Dedifferentiated amniotic fluid mesenchymal stem cell (primary cell): Measurements from ENCODE around the gene ERC2.

Experiments used
- DNase-seq: peaks from one replicate; pipeline ENCODE4 v3.0.0-alpha.2; 2016; ENCODE audit errors: extremely low spot score

Gene ERC2

DNA sequence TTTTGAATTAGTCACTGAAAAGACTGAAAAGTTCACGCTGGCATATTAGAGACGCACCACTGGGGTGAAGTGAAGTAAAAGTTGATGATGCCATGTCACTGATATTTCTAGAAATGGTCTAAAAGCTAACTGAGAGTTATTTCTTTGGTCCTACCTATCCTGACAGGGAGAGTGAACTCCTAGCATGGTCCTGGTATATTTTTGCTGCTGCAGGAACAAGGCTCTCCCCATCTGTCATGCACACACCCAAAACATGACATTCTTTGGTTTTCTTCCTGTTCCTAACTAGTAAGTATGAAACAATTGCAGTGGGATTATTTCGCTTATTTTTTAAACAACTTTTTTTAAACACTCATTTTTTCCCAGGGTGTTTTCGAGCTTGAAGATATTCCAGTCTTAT lies 466.7 kb downstream of the ERC2 start:
- no peak for DNase-seq

DNA sequence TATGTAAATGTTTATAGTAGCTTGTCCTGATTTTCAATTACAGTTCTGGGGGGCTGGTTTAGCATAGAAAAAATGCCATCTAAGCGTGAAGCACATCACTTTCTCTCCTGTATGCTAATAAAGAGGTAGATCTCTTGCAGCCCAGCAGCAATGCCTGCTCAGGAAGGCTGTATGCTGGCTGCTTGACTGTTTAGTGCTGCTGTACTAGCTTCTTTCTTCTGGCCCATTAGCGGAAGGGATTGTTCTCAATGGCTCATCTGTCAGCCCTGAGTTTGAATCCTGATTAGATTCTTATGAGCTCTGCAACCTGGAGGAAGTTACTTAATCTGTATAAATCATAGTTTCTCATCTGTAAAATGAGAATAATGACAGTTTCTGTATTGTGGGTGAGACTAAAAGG lies 478.9 kb downstream of the ERC2 start:
- no peak for DNase-seq

DNA sequence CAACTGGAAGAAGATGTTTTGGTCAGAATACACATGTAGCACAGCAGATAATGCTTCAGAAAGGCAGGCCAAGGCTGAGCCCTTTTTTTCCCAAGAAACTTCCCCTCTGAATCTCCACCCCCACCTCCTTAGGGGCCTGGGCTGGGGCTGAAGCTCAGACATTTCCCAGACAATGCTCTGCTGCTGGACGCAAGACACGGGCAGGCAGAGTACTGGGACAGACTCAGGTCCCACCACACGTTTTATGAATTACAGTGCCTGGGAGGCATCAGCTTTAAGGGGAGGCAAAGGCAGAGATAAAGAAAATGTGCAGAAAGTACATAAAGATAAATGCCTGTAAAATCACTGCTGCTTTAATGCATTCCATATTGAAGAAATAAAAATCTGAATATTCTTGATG lies 479.4 kb downstream of the ERC2 start:
- DNase-seq = no peak

DNA sequence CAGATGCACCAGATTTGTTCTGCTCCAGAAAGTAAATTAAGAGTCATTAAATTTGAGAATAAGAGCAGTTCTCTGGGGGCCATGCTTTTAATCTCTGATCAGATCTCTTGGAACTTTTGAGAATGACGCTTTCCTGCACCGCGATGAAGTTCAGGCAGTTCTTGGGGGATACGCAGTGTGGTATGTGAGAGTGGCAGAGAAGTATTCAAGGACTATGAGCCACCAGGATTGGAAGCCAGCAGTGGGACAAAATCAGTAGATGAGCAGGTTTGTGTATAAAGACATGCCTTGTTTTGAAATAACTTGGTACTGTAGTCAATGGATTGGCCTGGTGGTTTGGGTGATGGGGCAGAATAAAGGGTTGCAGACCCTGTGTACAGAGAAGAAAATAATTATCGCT lies 483.6 kb downstream of the ERC2 start:
- no peak for DNase-seq

DNA sequence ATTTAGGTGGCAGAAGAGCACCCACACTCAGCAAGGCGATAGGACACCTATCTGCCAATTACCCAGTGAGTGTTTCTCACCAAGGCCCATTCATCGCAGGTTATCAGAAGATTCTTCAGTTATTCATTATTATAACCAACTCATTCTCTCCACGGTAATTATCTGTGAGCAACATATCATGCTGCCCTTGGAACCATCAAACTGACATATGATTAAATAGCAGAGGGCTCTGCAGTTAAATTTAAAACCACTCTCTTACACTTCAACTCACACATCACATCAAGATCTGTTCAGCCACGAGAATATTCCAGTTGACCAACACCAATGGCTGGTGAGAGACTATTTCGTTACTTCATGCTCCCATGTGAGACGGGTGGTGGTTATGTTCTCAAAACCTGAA lies 489.3 kb downstream of the ERC2 start:
- no peak for DNase-seq

DNA sequence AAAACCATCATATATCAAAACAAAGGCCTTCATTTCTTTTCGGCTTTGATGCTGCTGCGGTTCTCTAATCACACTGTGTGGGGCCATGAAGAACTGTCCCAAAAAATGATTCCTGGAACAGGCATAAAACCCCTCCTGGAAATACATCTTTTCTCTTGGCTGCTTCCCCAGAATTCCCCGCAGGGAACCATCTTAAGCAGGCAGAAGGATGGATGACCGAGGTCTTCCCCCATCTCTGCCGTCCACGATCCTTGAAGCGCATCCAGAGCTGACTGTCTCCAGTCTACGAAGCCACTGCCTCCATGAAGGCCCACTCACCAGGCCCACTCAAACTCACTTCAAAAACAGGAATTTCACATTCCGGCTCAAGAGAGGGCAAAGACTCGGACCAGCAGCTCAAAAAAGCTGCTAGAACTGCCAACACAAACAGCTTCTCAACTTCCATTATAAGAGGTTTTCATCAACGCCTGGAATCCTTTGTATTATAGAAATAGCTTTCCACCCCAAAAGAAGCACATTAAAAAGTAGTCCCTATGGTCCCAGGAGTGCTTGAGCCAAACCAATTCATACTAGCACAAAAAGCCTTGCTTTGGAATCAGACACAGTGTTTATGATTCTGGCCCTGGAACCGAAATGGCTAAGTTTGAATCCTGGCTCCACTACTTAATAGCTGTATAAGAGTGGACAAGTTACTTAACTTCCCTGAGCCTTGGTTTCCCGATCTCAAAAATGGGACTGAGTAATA lies 493.7 kb downstream of the ERC2 start:
- no peak for DNase-seq

DNA sequence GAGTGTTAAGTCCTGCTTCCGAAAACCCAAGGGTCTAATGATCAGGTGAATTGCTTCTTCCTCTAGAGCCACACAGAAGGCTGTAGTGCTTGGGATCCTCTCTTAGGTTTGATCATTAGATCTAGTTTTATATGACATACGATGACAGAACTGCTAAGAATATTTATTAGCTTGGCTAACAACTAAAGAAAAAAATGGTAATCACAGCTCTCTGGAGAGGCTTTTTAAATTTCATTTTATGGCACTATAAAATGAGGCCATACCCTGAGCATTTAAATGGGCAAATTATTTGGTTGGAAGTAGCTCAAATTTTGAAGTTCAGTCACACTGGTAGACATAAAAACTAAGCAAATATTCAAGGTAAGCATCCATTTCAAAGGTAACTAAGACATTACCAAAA lies 498.6 kb downstream of the ERC2 start:
- no peak for DNase-seq

DNA sequence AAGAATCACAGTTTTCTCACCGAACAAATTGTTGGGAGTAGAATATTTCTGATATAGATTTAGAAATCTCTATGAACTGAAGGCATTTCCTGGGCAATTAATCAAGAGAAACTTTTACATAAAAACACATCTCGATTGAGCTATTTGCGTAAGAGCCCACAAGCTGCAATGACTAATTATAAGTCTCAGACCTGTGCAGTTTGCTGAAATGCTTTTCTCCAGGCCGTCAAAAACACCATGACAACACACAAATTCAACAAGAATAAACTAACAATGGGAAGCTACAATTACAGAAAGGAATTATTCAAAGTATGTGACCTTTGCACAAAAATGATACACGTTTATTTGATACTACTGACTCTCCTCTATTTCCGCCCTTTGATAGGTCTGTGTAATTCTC lies 499.9 kb downstream of the ERC2 start:
- no peak for DNase-seq

DNA sequence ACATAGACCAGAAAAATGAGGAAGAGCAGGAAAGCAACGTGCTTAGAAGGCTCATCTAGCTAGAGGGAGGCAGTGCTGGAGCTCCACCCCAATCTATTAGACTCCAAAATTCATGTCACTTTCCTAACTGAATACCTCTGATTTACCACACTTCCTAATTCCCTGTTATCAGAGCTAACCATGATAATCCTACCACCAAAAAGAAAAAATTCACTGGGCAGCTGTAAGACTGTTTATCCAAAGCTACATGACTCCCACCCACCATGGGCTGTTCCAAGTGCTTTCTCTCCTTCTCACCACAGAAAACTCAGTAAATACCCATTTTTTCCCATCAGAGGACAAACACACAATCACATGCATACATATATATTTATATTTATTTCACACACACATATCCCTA lies 501.7 kb downstream of the ERC2 start:
- no peak for DNase-seq

DNA sequence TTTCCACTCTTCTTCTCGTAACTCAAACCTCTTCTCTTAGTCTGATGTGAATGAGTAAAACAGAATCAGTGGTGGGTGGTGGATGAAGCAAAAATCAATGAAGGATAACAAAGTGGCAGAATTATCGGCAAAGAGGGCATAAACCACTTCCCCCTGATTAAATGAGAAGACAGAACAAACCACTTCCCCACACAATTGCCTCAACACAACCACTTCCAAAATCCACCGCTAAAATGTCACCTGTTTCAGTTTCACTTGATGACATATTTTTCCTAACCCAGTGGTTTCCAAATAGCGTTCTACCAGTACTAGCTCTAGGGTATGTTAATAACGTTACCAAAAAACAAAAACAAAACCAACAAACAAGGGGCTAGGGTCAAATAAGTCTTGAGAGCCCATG lies 502.5 kb downstream of the ERC2 start:
- no peak for DNase-seq

DNA sequence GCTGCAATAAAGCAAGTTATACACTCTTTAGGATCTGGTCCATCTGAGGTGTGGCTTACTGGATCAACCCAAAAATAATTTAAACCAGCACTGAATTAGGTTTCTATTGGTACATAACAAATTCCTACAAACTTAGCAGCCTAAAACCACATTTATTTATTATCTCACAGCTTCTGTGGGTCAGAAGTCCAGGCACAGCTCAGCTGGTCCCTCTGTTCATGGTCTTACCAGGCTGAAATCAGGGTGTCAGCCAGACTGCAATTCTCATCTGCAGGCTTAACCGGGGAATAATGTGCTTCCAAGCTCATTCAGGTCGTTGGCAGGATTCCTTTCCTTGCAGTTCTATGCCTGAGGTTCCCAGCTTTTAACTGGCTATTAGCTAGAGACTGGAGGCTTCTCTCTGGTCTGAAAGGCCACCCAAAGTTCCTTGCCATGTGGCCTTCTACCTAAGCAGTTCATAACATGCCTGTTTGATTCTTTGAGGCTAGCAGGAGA lies 503.7 kb downstream of the ERC2 start:
- no peak for DNase-seq

DNA sequence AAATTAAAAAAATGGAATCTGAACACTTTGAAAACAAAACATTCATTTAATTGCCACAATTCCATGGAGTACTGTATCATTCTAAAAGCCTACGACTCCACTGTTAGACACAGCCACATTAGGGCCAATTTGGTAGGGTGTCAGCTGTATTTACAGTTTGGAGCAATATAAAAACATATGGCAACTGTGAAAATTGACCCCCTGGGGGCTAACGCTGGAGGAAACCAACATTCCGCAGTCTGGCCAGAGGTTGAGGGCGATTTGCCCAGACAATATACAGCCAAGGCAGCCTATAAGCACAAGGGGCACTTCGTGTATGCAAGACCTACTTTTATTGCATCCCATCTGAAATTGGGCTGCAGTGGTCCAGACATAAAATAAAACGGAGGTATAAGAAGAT lies 504.7 kb downstream of the ERC2 start:
- DNase-seq = no peak

DNA sequence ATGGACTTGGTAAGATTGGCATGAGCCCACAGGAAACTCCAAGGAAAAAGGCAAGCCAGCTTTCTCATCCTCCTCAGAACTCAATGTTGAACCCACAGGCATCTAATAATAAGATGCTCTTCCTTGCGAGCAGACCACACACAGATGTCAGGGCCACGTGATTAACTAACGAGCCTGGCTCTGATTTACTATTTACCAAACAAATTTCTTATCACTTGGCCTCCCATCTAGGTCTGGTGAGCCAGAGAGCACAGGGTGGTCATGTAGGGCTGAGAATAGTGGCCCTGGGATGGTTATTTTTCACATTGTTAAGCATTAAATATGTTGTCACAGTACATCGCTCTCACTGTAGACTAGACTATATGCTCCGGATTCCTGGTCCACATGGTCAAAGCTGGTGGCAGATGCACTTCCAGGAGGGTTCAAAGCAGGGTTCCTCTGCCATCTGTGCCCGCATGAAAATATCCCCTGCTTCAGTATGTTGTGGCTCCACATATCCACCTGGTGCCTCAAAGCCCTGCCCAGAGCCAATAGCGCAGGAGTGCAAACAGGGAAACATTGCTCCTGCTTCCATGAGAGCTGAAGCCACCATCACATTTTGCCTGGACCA lies 508.7 kb downstream of the ERC2 start:
- no peak for DNase-seq

DNA sequence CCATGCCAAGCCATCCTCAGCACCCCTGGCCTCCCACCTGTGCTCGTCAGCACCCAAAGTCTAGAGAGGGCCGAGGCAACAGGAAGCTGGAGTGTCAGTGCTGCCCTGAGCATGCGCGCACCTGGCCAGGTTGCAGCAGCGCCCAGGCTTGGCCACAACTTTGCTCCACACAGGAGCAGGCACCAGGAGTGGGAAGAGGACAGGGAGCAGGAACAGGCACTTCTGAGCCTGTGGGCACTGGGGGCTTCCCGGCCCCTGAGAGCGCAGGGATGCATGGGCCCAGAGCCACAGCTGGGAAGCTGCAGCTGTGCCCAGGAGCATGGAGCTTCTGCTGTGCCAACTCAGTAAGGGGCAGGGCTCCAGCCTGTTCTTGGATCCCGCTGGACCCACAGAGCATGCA lies 509.7 kb downstream of the ERC2 start:
- DNase-seq = no peak

DNA sequence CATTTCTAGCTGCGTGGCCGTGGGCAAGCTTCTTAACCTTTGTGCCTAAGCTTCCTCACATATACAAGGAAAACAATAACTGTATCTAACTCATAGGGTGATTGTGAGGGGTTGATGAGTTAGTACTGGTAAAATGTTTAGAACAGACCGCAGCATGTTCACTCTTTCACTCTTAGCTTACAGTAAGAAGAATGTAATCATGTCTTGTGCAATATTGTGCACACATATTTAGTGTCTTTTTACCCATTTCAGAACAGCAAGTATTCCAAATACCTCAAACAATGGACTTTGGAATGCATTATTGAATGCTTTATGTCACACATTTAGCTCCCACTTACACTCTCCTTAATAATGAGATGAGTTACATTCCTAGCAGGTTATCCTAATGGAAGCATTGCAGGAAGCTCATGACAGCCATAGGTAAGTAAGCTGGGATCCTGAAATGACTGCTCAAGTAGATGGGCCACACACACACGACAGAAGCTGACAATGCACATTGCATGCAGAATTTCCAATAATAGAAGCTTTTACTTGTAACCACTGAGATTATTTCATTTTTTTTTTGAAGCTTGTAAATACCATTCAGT lies 512.3 kb downstream of the ERC2 start:
- no peak for DNase-seq

DNA sequence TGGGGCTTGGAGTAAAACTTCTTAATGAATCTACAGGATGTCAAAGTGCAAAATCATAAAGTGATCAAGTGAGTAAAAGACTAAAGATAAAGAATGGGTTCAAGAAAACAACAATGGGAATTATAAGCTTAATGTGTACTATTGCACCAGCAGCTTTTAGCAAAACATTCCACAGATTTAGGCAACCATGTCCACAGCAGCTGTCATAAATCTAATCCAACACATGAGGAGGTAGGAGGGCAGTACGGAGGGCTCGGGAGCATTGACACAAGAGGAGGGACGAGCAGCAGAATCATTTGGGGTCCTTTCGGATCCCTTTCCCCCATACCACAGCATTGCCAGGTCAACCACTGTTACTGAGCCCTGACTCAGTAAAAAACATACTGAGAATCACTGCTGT lies 516.9 kb downstream of the ERC2 start:
- DNase-seq = no peak

DNA sequence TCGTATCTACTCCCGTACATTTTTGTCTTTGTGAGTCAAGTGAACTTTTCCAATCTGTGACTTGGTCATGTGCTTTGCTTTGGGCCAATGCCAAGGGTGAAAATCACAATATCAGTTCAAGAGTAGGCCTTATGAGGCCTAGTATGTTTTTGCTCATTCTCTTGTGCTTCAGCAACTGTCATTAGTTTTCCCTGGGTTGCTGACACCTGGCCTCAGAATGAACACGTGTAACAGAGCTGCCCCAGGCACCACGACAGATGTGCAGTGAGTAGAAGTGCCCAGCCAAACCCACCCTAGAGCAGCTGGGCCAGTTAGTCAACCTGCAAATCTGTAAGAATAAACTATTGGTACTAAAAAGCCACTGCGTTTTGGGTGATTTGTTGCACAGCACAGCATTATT lies 520.9 kb downstream of the ERC2 start:
- DNase-seq = no peak

DNA sequence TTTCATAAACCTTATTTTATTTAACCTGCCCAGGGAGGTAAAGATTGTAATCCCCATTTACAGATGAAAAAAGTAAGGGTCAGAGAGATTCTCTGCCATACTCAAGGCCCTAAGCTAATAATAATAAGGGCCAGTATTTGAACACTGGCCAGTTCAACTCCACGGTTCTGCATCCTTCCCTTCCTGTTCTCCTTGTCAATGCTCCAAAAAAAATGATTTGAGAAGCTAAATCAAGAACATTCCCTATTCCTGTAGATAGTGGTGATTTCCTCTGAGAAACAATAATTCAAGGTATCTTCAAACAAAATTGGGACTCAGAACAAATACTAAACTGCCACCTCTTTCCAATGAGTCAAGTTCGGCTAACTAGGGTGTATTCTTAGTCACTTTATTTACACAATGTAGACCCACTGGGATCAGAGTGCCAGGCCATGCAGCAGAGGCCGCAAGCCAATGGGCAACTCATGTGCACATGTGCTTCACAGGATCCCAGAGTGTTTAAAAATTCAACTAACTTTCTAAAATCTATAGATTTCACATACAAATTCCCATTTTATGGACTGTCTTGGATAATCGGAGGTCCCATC lies 521.6 kb downstream of the ERC2 start:
- no peak for DNase-seq

DNA sequence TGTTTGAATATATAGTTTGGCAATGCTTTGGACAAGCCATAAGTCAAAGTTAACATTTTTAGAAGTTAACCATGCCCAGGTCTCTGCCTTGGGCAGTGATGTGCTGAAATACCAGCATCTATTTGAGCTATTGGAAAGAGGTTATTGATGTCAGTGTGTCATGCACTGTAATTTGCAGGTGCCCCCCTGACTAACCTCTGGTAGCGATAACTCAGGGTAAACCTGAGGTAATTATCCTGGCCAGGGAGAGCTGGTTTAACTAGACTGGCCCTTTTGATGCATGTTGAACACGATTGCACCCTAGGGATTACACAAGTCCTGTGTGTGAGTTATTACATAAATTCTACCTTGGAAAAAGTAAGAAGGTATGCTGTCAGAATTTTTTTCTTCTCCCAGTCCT lies 525.4 kb downstream of the ERC2 start:
- no peak for DNase-seq

DNA sequence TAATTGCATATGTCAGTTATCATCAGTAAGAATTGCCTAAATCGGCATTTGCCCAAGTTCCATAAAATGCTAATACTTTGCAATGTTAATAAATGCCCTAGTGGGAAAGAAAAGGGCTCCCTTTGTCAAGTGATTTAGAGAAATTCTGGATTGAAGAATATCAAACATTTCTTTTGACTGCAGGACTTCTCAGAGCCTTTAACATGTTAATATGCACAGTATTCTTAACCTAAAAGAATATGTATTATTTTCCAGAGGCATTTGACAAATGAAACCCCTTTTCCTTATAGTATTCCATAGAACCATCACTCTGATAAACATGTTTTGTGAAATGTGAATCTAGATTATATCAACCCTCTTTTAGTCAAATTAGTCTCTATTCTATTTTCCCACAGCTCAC lies 529.0 kb downstream of the ERC2 start:
- no peak for DNase-seq

DNA sequence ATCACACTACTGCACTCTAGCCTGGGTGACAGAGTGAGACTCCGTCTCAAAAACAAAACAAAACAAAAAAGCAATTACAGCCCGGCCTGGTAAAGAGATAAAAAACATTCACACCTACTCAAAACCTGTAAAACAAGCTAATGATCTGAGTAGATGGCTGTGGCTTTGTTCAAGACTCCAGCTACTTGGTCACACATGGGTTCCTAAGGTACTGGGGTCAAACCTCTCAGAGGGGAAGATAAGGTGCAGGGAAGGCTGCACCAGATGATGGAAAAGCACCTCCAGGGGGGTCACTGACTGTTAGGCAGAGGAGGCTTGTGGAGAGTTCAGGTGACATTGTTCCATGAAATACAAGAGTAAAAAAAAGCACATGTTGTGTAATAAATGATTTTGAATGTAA lies 531.0 kb downstream of the ERC2 start:
- no peak for DNase-seq

DNA sequence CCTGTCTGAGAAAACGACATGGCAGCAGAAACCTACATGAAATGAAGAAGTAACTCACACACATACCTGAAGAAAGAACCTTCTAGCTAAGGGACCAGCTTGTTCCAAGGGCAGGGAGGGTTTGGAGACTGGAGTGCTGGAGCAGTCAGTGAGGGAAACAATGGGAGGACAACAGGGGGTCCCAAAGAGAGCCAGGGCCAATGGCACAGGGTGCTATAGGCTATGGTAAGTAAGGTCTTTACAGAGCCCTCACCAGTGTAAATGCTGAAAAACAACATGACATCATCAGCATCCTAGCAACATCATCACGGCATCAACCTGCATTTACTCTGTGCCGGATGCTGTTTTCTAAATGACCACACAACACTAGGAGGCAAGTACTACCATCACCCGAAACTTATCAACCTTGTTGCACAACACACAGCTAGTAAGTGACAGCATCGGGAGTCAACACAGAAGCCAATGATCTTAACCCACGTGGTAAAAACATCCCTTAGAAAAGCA lies 531.7 kb downstream of the ERC2 start:
- no peak for DNase-seq

DNA sequence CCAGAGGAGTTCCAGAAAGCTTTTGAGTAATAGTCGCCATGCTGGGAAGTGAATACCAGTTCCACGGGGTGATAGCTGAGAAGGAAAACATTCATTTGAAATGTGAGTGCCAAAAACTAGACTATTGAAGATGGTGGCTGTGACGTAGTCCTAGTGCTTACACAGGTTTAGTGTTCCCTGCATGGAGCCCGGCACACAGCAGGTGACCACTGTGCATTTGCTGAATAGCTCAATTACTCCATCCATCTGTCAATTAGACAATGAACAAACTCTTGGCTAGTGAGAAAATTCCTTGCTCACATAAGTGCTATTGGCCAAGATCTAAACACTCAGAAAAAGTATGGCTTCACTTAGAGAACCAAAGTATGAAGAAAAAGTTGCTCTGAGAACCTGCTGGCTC lies 533.0 kb downstream of the ERC2 start:
- DNase-seq = no peak
